ENCODE data around the gene FNDC3B.

The FNDC3B gene

DNA sequence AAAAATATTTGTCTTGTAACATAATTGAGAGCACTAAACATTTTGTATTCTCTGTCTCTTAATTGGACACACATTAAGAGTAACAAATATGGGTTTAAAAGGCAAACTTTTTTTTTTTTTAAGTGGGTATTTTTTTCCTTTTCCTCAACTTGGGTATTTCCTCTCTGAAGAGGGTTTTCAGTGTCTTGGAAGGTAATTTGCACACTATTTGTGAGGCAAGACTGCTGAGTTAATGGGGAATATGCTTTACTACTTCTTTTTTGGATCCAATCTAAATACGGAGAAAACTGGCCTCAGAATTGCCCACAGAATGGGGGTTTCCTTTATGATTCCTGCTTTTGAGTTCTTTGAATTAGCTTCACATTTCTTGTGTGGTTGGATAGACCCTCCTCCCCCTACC, 105.2 kb downstream of the FNDC3B start:
- TF ChIP-seq, protein P1, sequence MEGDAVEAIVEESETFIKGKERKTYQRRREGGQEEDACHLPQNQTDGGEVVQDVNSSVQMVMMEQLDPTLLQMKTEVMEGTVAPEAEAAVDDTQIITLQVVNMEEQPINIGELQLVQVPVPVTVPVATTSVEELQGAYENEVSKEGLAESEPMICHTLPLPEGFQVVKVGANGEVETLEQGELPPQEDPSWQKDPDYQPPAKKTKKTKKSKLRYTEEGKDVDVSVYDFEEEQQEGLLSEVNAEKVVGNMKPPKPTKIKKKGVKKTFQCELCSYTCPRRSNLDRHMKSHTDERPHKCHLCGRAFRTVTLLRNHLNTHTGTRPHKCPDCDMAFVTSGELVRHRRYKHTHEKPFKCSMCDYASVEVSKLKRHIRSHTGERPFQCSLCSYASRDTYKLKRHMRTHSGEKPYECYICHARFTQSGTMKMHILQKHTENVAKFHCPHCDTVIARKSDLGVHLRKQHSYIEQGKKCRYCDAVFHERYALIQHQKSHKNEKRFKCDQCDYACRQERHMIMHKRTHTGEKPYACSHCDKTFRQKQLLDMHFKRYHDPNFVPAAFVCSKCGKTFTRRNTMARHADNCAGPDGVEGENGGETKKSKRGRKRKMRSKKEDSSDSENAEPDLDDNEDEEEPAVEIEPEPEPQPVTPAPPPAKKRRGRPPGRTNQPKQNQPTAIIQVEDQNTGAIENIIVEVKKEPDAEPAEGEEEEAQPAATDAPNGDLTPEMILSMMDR (IDR thresholded peaks at IDR 0.05; ENCODE audit: low read length), result no peak
- TF ChIP-seq EZH2 (optimal IDR thresholded peaks at IDR 0.05; ENCODE audit: low read depth, low read length) (no peak), EZH2phosphoT487 (IDR thresholded peaks at IDR 0.05; ENCODE audit: low read length) (no peak)
- H3K9ac ChIP-seq (ENCODE audit: low read length), result no peak overlapping the region
- no peaks in the 10 kb centered on the region for H3K27me3 ChIP-seq (replicated peaks; ENCODE audit: insufficient read depth, low read length)
- H4K20me1 ChIP-seq (ENCODE audit: insufficient read depth, low read length), result no peaks in the 10 kb centered on the region
- H3K4me1 ChIP-seq (ENCODE audit: low read length), result peaks cover 69% of the 10 kb centered on the region
- H3K9me2 ChIP-seq (replicated peaks; ENCODE audit: insufficient read depth, low read length), result no peaks in the 10 kb centered on the region
- no peak for DNase-seq
- H3K36me3 ChIP-seq (replicated peaks; ENCODE audit: insufficient read depth, low read length), result 0 out of 2 replicates have a peak, but pooled peaks cover 2% of the 10 kb centered on the region
- no peaks in the 10 kb centered on the region for H3K9me3 ChIP-seq (replicated peaks; ENCODE audit: insufficient read depth, low read length)
- no peak overlapping the region for H3K4me3 ChIP-seq (ENCODE audit: low read length)
- no peak overlapping the region for H2AFZ ChIP-seq (ENCODE audit: low read length)
- H3K4me2 ChIP-seq (ENCODE audit: low read depth, low read length), result peak overlapping the region; percentile 32
- H3F3A ChIP-seq (ENCODE audit: insufficient read depth, low read length), result peaks cover 35% of the 10 kb centered on the region
- H3K27ac ChIP-seq (ENCODE audit: low read length), result peak overlapping the region; percentile 31; the same call in 1 of the 2 replicates
- H3K79me2 ChIP-seq (ENCODE audit: low read length), result peaks cover 98% of the 10 kb centered on the region

GRCh38 chr3:172145031-172145686, 105.8 kb downstream of the FNDC3B start:
- Histone ChIP-seq H3K4me3 (ENCODE audit: low read length) (no peak overlapping the region), H3K9me2 (replicated peaks; ENCODE audit: insufficient read depth, low read length) (no peaks in the 10 kb centered on the region), H3K9ac (ENCODE audit: low read length) (no peak overlapping the region), H3K4me2 (ENCODE audit: low read depth, low read length) (peak overlapping the region; percentile 32), H4K20me1 (ENCODE audit: insufficient read depth, low read length) (no peaks in the 10 kb centered on the region), H3K4me1 (ENCODE audit: low read length) (peaks cover 68% of the 10 kb centered on the region), H3K79me2 (ENCODE audit: low read length) (peaks cover 98% of the 10 kb centered on the region), H3F3A (ENCODE audit: insufficient read depth, low read length) (peaks cover 35% of the 10 kb centered on the region), H3K36me3 (replicated peaks; ENCODE audit: insufficient read depth, low read length) (peaks cover 2% of the 10 kb centered on the region; the same call in 1 of the 2 replicates), H3K27ac (ENCODE audit: low read length) (peak overlapping the region; percentile 31; the same call in 1 of the 2 replicates), H3K9me3 (replicated peaks; ENCODE audit: insufficient read depth, low read length) (no peaks in the 10 kb centered on the region), H2AFZ (ENCODE audit: low read length) (no peak overlapping the region), H3K27me3 (replicated peaks; ENCODE audit: insufficient read depth, low read length) (no peaks in the 10 kb centered on the region)
- TF ChIP-seq, protein P1 (IDR thresholded peaks at IDR 0.05; ENCODE audit: low read length), result no peak
- TF ChIP-seq EZH2 (optimal IDR thresholded peaks at IDR 0.05; ENCODE audit: low read depth, low read length) (no peak), EZH2phosphoT487 (IDR thresholded peaks at IDR 0.05; ENCODE audit: low read length) (no peak)
- peak; percentile 71 for DNase-seq

GRCh38 chr3:172146349-172146748, 107.0 kb downstream of the FNDC3B start:
- Histone ChIP-seq H3K27ac (ENCODE audit: low read length) (no peak overlapping the region), H3K27me3 (replicated peaks; ENCODE audit: insufficient read depth, low read length) (no peaks in the 10 kb centered on the region), H2AFZ (ENCODE audit: low read length) (no peak overlapping the region), H3K9me2 (replicated peaks; ENCODE audit: insufficient read depth, low read length) (no peaks in the 10 kb centered on the region), H3K4me2 (ENCODE audit: low read depth, low read length) (no peak overlapping the region), H3K9ac (ENCODE audit: low read length) (no peak overlapping the region), H3K9me3 (replicated peaks; ENCODE audit: insufficient read depth, low read length) (no peaks in the 10 kb centered on the region), H3F3A (ENCODE audit: insufficient read depth, low read length) (peaks cover 35% of the 10 kb centered on the region), H3K4me1 (ENCODE audit: low read length) (peaks cover 57% of the 10 kb centered on the region), H3K4me3 (ENCODE audit: low read length) (no peak overlapping the region), H3K79me2 (ENCODE audit: low read length) (peaks cover 98% of the 10 kb centered on the region), H4K20me1 (ENCODE audit: insufficient read depth, low read length) (no peaks in the 10 kb centered on the region), H3K36me3 (replicated peaks; ENCODE audit: insufficient read depth, low read length) (peaks cover 2% of the 10 kb centered on the region; the same call in 1 of the 2 replicates)
- no peak for DNase-seq
- TF ChIP-seq, protein P1 (IDR thresholded peaks at IDR 0.05; ENCODE audit: low read length), result no peak
- TF ChIP-seq EZH2phosphoT487 (IDR thresholded peaks at IDR 0.05; ENCODE audit: low read length), result no peak
- TF ChIP-seq EZH2 (optimal IDR thresholded peaks at IDR 0.05; ENCODE audit: low read depth, low read length), result no peak
